H9 (cell line): ENCODE measurements around the gene STAG2. TPM values are rescaled to one million over a fixed set of nuclear protein-coding genes. Genes with fewer than 3 reads are reported as not detected.

ENCODE experiments used
- DNase-seq: peaks from one replicate; pipeline ENCODE4 v3.0.0-alpha.2; 2017
- H2AFZ ChIP-seq: one replicate; pipeline ENCODE4 v1.6.1; 2013; ENCODE audit warnings: mild to moderate bottlenecking, low read length, control low read depth, moderate library complexity
- H2AK5ac ChIP-seq: 2 replicates; pipeline ENCODE4 v1.6.1; 2013; ENCODE audit warnings: low read length, control low read depth, mixed read lengths; ENCODE audit not compliant: insufficient read length
- H2BK120ac ChIP-seq: one replicate; pipeline ENCODE4 v1.6.1; 2013; ENCODE audit warnings: low read depth, mild to moderate bottlenecking, low read length, control low read depth, inconsistent platforms; ENCODE audit not compliant: poor library complexity, severe bottlenecking
- H2BK12ac ChIP-seq: 2 replicates; pipeline ENCODE4 v1.6.1; 2013; ENCODE audit warnings: low read length, control low read depth, mixed read lengths, low read depth; ENCODE audit not compliant: insufficient read length
- H2BK15ac ChIP-seq: 2 replicates; pipeline ENCODE4 v1.6.1; 2013; ENCODE audit warnings: low read depth, low read length, control low read depth
- H2BK20ac ChIP-seq: one replicate; pipeline ENCODE4 v1.6.1; 2013; ENCODE audit warnings: low read depth, mild to moderate bottlenecking, low read length, control low read depth, inconsistent platforms; ENCODE audit not compliant: poor library complexity, severe bottlenecking
- H2BK5ac ChIP-seq: 2 replicates; pipeline ENCODE4 v1.6.1; 2013; ENCODE audit warnings: low read length, control low read depth, mixed read lengths; ENCODE audit not compliant: insufficient read length
- H3K14ac ChIP-seq: 2 replicates; pipeline ENCODE4 v1.6.1; 2013; ENCODE audit warnings: low read length, control low read depth; ENCODE audit not compliant: insufficient read depth
- H3K18ac ChIP-seq: 2 replicates; pipeline ENCODE4 v1.6.1; 2013; ENCODE audit warnings: low read depth, mild to moderate bottlenecking, mixed read lengths, low read length, control low read depth; ENCODE audit not compliant: insufficient read length
- H3K23ac ChIP-seq: 2 replicates; pipeline ENCODE4 v1.6.1; 2013; ENCODE audit warnings: low read length, control low read depth, mixed read lengths, low read depth; ENCODE audit not compliant: insufficient read length
- H3K23me2 ChIP-seq: 2 replicates; pipeline ENCODE4 v1.6.1; 2013; ENCODE audit warnings: low read depth, mild to moderate bottlenecking, mixed read lengths, low read length, control low read depth; ENCODE audit not compliant: insufficient read length, poor library complexity, severe bottlenecking
- H3K27ac ChIP-seq: 2 replicates; pipeline ENCODE4 v1.5.1; 2013; ENCODE audit warnings: low read length, control low read depth, mixed read lengths, low read depth; ENCODE audit not compliant: insufficient read length
- H3K27me3 ChIP-seq: 2 replicates; pipeline ENCODE4 v1.6.1; 2013; ENCODE audit warnings: low read length, control low read depth, inconsistent platforms; ENCODE audit not compliant: insufficient read depth
- H3K4ac ChIP-seq: 2 replicates; pipeline ENCODE4 v1.6.1; 2013; ENCODE audit warnings: low read depth, mild to moderate bottlenecking, control low read depth, inconsistent platforms, low read length, moderate library complexity
- H3K4me1 ChIP-seq: 2 replicates; pipeline ENCODE4 v1.6.1; 2013; ENCODE audit warnings: low read length, control low read depth, inconsistent platforms; ENCODE audit not compliant: insufficient read depth
- H3K4me2 ChIP-seq: 2 replicates; pipeline ENCODE4 v1.6.1; 2013; ENCODE audit warnings: low read length, control low read depth, mixed read lengths; ENCODE audit not compliant: insufficient read length, insufficient read depth
- H3K56ac ChIP-seq: 2 replicates; pipeline ENCODE4 v1.6.1; 2013; ENCODE audit warnings: low read depth, mild to moderate bottlenecking, mixed read lengths, low read length, control low read depth; ENCODE audit not compliant: insufficient read length
- H3K79me1 ChIP-seq: 2 replicates; pipeline ENCODE4 v1.6.1; 2013; ENCODE audit warnings: low read depth, mild to moderate bottlenecking, moderate library complexity, low read length, control low read depth, inconsistent platforms; ENCODE audit not compliant: insufficient read depth, poor library complexity, severe bottlenecking
- H3K79me2 ChIP-seq: 2 replicates; pipeline ENCODE4 v1.6.1; 2013; ENCODE audit warnings: low read length, control low read depth, inconsistent platforms; ENCODE audit not compliant: insufficient read depth
- H3K9ac ChIP-seq: 2 replicates; pipeline ENCODE4 v1.6.1; 2013; ENCODE audit warnings: low read length, control low read depth, mixed read lengths; ENCODE audit not compliant: insufficient read length; ENCODE audit errors: extremely low read depth
- H3K9me3 ChIP-seq: one replicate; pipeline ENCODE4 v1.6.1; 2013; ENCODE audit warnings: low read depth, low read length, inconsistent platforms; ENCODE audit not compliant: control insufficient read depth
- H3T11ph ChIP-seq: one replicate; pipeline ENCODE4 v1.6.1; 2013; ENCODE audit warnings: mild to moderate bottlenecking, low read length, control low read depth, inconsistent platforms
- H4K20me1 ChIP-seq: one replicate; pipeline ENCODE4 v1.6.1; 2013; ENCODE audit not compliant: control insufficient read depth, insufficient read length, insufficient read depth
- H4K5ac ChIP-seq: 2 replicates; pipeline ENCODE4 v1.6.1; 2013; ENCODE audit warnings: low read depth, mild to moderate bottlenecking, mixed read lengths, low read length, control low read depth; ENCODE audit not compliant: insufficient read length
- H4K8ac ChIP-seq: replicated peaks from 2 replicates; pipeline ENCODE4 v1.6.1; 2013; ENCODE audit warnings: low read length, control low read depth, mixed read lengths, low read depth; ENCODE audit not compliant: insufficient read length
- H4K91ac ChIP-seq: 2 replicates; pipeline ENCODE4 v1.6.1; 2013; ENCODE audit warnings: low read depth, mild to moderate bottlenecking, moderate library complexity, mixed read lengths, low read length, control low read depth; ENCODE audit not compliant: insufficient read length
- H3K27ac Mint-ChIP-seq, 3 experiments: 2 replicates in 2 of 3; 3 replicates in 1 of 3; pipeline ENCODE4 v1.8.0; 2020 to 2021; ENCODE audit warnings: mixed read lengths in 3 of 3, mild to moderate bottlenecking in 1 of 3, moderate library complexity in 1 of 3
- H3K27me3 Mint-ChIP-seq: 2 replicates; pipeline ENCODE4 v1.8.0; 2021; ENCODE audit warnings: low read depth, mild to moderate bottlenecking, moderate library complexity, mixed read lengths
- H3K36me3 Mint-ChIP-seq, 3 experiments: 2 replicates in 2 of 3; 3 replicates in 1 of 3; pipeline ENCODE4 v1.8.0; 2020 to 2021; ENCODE audit warnings: low read depth in 3 of 3, mixed read lengths in 3 of 3; ENCODE audit not compliant: insufficient read depth in 1 of 3
- H3K4me1 Mint-ChIP-seq, 2 experiments: 2 replicates each; pipeline ENCODE4 v1.8.0; 2020; ENCODE audit warnings: mixed read lengths in 2 of 2
- H3K4me3 Mint-ChIP-seq, 2 experiments: 2 replicates in 1 of 2; 3 replicates in 1 of 2; pipeline ENCODE4 v1.8.0; 2020 to 2021; ENCODE audit warnings: mild to moderate bottlenecking in 2 of 2, mixed read lengths in 2 of 2, moderate library complexity in 1 of 2
- H3K9me3 Mint-ChIP-seq, 2 experiments: 2 replicates in 1 of 2; 3 replicates in 1 of 2; pipeline ENCODE4 v1.8.0; 2020; ENCODE audit warnings: mild to moderate bottlenecking in 2 of 2, mixed read lengths in 2 of 2, moderate library complexity in 1 of 2
- WGBS: extraction: QIAGEN DNeasy Blood & Tissue Kit; methylation state at CpG from one replicate; pipeline ENCODE4 v1.1.7; 2013; ENCODE audit warnings: missing lambda C conversion rate, low lambda C conversion rate, mixed read lengths; ENCODE audit not compliant: insufficient read length; ENCODE audit errors: extremely low coverage; 5-methylcytosine and 5-hydroxymethylcytosine counted together
- total RNA-seq: library from RNA; stranded (reverse); gene quantifications from 2 replicates; pipeline ENCODE4 v1.2.1, GENCODE V29; 2021
- TF ChIP-seq, protein P1 (sequence below): fragments of 200-600 bp; sonication (generic); conservative IDR thresholded peaks from 3 replicates; pipeline ENCODE4 v1.8.0; 2021; ENCODE audit warnings: antibody characterized with exemption, mild to moderate bottlenecking

STAG2 gene
- total RNA-seq, 1 experiment from 2014 or later, result 81.6 TPM

DNA sequence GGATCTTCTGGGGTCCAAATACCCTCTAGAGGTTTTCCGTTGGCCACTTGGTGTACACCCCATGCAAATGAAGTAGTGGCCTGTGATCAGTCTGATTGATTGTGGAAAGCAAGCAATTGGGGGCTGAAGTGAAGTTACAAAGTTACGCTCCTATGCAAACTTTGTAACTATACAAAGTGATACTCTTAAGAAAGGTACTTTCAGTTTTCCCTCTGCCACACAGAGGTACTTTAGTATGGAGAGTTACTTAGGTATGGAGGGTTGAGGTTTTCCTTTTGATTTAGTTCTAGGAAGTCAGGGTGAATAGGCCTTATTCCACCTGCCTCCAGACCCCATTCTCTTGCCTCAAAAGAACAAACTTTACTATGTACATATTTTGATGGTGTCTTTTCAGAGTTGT lies 28.7 kb downstream of the STAG2 start:
- Histone ChIP-seq H4K8ac (no peak overlapping the region), H3K18ac (no peak overlapping the region), H3K14ac (no peak overlapping the region), H3K4ac (no peak overlapping the region), H3T11ph (no peak overlapping the region), H3K27me3 (no peaks in the 10 kb centered on the region), H4K5ac (no peak overlapping the region), H2AFZ (no peak overlapping the region), H2BK15ac (no peak overlapping the region), H2BK5ac (no peak overlapping the region), H3K9me3 (peaks cover 5% of the 10 kb centered on the region), H2BK120ac (no peak overlapping the region), H3K23me2 (no peaks in the 10 kb centered on the region), H3K79me1 (no peaks in the 10 kb centered on the region), H4K20me1 (no peaks in the 10 kb centered on the region), H2BK20ac (no peak overlapping the region), H3K4me2 (no peak overlapping the region), H3K4me1 (no peaks in the 10 kb centered on the region; the same call in 1 of the 2 replicates), H2BK12ac (no peak overlapping the region), H3K9ac (no peak overlapping the region), H3K79me2 (peaks cover 13% of the 10 kb centered on the region; the same call in 1 of the 2 replicates), H3K23ac (no peak overlapping the region), H3K56ac (no peak overlapping the region), H3K27ac (no peak overlapping the region), H4K91ac (no peak overlapping the region), H2AK5ac (no peak overlapping the region)
- no peak overlapping the region for H3K4me3 Mint-ChIP-seq
- no peak overlapping the region for H3K27ac Mint-ChIP-seq
- DNase-seq, result no peak
- peaks cover 0 to 2% (median 0%) of the 10 kb centered on the region in 3 experiments; a peak in 4 of 7 replicates for H3K36me3 Mint-ChIP-seq
- peaks cover 2 to 36% of the 10 kb centered on the region in 2 experiments; a peak in 4 of 5 replicates for H3K9me3 Mint-ChIP-seq
- WGBS, result no CpG with 5 or more reads among the region's 2 CpGs
- H3K27me3 Mint-ChIP-seq, result no peaks in the 10 kb centered on the region
- TF ChIP-seq, protein P1, sequence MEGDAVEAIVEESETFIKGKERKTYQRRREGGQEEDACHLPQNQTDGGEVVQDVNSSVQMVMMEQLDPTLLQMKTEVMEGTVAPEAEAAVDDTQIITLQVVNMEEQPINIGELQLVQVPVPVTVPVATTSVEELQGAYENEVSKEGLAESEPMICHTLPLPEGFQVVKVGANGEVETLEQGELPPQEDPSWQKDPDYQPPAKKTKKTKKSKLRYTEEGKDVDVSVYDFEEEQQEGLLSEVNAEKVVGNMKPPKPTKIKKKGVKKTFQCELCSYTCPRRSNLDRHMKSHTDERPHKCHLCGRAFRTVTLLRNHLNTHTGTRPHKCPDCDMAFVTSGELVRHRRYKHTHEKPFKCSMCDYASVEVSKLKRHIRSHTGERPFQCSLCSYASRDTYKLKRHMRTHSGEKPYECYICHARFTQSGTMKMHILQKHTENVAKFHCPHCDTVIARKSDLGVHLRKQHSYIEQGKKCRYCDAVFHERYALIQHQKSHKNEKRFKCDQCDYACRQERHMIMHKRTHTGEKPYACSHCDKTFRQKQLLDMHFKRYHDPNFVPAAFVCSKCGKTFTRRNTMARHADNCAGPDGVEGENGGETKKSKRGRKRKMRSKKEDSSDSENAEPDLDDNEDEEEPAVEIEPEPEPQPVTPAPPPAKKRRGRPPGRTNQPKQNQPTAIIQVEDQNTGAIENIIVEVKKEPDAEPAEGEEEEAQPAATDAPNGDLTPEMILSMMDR, result no peak
- H3K4me1 Mint-ChIP-seq, result peaks cover 4 to 21% of the 10 kb centered on the region in 2 experiments; a peak in 3 of 4 replicates
